ENCODE measurements around the gene MPC1.
"Not testable (repeated sequence)": the region's sequence is repeated elsewhere in the genome, so short reads cannot be mapped to it uniquely, and the experiment has no call there.

Gene MPC1

GRCh38 chr6:166352923-166353322 is 29.8 kb downstream of the MPC1 start:
- no peak overlapping the region for H3K4me3 ChIP-seq (ENCODE audit: control insufficient read depth, low read depth, low read length)
- DNase-seq (ENCODE audit: low read depth) = no peak
- TF ChIP-seq, protein P1, sequence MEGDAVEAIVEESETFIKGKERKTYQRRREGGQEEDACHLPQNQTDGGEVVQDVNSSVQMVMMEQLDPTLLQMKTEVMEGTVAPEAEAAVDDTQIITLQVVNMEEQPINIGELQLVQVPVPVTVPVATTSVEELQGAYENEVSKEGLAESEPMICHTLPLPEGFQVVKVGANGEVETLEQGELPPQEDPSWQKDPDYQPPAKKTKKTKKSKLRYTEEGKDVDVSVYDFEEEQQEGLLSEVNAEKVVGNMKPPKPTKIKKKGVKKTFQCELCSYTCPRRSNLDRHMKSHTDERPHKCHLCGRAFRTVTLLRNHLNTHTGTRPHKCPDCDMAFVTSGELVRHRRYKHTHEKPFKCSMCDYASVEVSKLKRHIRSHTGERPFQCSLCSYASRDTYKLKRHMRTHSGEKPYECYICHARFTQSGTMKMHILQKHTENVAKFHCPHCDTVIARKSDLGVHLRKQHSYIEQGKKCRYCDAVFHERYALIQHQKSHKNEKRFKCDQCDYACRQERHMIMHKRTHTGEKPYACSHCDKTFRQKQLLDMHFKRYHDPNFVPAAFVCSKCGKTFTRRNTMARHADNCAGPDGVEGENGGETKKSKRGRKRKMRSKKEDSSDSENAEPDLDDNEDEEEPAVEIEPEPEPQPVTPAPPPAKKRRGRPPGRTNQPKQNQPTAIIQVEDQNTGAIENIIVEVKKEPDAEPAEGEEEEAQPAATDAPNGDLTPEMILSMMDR (IDR thresholded peaks at IDR 0.05; ENCODE audit: control insufficient read depth, insufficient read depth, low read depth, low read length, missing control alignments) = no peak

DNA sequence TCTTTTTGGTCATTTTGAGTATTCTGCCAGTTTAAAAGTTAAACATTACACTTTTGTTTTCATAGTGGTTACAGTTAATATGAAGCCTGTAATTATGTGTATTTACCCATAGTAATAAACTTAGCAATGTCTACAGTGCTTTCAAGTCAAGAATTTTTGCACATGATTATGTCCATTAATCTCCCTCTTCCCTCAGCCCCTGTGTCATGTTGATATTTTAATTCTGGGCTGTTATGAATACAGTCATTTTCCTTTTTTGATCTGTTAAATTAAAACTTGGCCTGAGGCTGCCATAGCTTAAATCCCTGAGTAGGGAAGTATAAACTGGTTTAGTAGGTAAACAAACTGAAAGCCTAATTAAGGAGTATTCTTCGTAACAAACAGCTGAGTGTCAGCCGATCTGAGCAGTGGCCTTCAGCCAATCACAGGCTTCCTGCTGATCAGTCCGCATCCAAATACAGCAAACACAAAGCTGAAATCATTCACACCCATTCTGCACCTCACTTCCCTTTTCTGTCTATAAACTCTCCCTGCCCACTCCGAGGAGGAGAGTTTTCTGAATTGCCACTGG is 30.9 kb downstream of the MPC1 start:
- DNase-seq (ENCODE audit: low read depth) = no peak
- TF ChIP-seq, protein P1 (IDR thresholded peaks at IDR 0.05; ENCODE audit: control insufficient read depth, insufficient read depth, low read depth, low read length, missing control alignments) = no peak
- H3K4me3 ChIP-seq (ENCODE audit: control insufficient read depth, low read depth, low read length) = no peak overlapping the region

GRCh38 chr6:166348305-166348949 is 34.3 kb downstream of the MPC1 start:
- no peak overlapping the region for H3K4me3 ChIP-seq (ENCODE audit: control insufficient read depth, low read depth, low read length)
- TF ChIP-seq, protein P1 (IDR thresholded peaks at IDR 0.05; ENCODE audit: control insufficient read depth, insufficient read depth, low read depth, low read length, missing control alignments) = no peak
- DNase-seq (ENCODE audit: low read depth) = no peak

- TF ChIP-seq, protein P1 (IDR thresholded peaks at IDR 0.05; ENCODE audit: control insufficient read depth, insufficient read depth, low read depth, low read length, missing control alignments) = no peak
- DNase-seq (ENCODE audit: low read depth) = no peak
- H3K4me3 ChIP-seq (ENCODE audit: control insufficient read depth, low read depth, low read length) = no peak overlapping the region
Observed at GRCh38 chr6:166346965-166347364, 35.8 kb downstream of the MPC1 start.

- TF ChIP-seq, protein P1 (IDR thresholded peaks at IDR 0.05; ENCODE audit: control insufficient read depth, insufficient read depth, low read depth, low read length, missing control alignments) = no peak
- no peak for DNase-seq (ENCODE audit: low read depth)
- H3K4me3 ChIP-seq (ENCODE audit: control insufficient read depth, low read depth, low read length) = no peak overlapping the region
Observed at GRCh38 chr6:166346449-166346848, 36.3 kb downstream of the MPC1 start.

- H3K4me3 ChIP-seq (ENCODE audit: control insufficient read depth, low read depth, low read length); DNase-seq (ENCODE audit: low read depth): not testable (repeated sequence)
Observed at GRCh38 chr6:166345672-166346071, 37.1 kb downstream of the MPC1 start.

DNA sequence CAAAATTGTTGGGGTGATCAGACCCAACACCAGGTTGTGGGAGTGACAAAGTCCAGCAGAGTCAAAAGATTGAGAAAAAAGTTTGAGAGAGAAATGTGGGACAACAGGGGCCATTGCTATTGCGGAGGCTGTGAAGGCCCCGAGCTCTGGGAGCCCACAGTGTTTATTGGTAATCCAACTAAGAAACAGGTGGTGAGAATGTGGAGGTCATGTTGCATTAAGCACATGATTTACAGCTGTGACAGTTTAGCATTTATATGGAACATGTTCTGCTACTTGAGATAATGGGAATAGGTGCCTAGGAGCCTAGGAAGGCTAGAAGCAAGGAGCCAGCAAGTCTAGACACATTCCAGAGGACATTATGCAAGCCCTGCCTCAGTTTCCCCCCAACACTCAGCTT is 37.8 kb downstream of the MPC1 start:
- not testable (repeated sequence) for DNase-seq (ENCODE audit: low read depth); H3K4me3 ChIP-seq (ENCODE audit: control insufficient read depth, low read depth, low read length)

DNA sequence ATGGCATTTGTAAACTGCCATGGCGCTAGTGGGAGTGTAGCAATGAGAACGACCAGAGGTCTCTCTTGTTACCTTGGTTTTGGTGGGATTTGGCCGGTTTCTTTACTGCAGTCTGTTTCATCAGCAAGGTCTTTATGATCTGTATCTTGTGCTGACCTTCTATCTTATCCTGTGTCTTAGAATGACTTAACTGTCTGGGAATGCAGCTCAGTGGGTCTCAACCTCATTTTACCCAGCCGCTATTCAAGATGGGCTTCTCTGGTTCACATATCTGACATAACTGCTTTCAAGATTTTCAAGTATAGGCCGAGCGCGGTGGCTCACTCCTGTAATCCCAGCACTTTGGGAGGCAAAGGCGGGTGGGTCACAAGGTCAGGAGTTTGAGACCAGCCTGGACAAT is 38.5 kb downstream of the MPC1 start:
- TF ChIP-seq, protein P1 (IDR thresholded peaks at IDR 0.05; ENCODE audit: control insufficient read depth, insufficient read depth, low read depth, low read length, missing control alignments) = no peak
- DNase-seq (ENCODE audit: low read depth) = no peak
- no peak overlapping the region for H3K4me3 ChIP-seq (ENCODE audit: control insufficient read depth, low read depth, low read length)

Data from AG09309 (cell line).